Activated naive CD8-positive, alpha-beta T cell treated with anti-CD3 and anti-CD28 coated beads, Interleukin-2, amount 10 ng/mL, durations not matched to agents 7 days and 5 days (primary cell): ENCODE results near the gene SNX32. TPM values are rescaled to one million over a fixed set of nuclear protein-coding genes. Genes with fewer than 3 reads are reported as not detected.
A peak's percentile ranks its signal among the peaks of the same experiment; 100 is the strongest.
"Not testable (repeated sequence)": the region's sequence is repeated elsewhere in the genome, so short reads cannot be mapped to it uniquely, and the experiment has no call there.

Experiments
- ATAC-seq: fragments of 150-1000 bp; cut with Tn5 transposase; one replicate; pipeline ENCODE4 v1.10.0; 2021; ENCODE audit warnings: low read depth, moderate library complexity
- POLR2A ChIA-PET: fragments of 350-600 bp; sonication (Branson Sonifier 250); formaldehyde crosslinking; loops from one replicate; lab custom pipeline; 2021; ENCODE audit warnings: antibody characterized with exemption; lab: Charles Lee
- DNase-seq: peaks from one replicate; pipeline ENCODE4 v3.0.0; 2021
- H3K27ac Mint-ChIP-seq: one replicate; pipeline ENCODE4 v1.8.0; 2022; ENCODE audit warnings: mild to moderate bottlenecking, mixed read lengths
- H3K27me3 Mint-ChIP-seq: one replicate; pipeline ENCODE4 v1.8.0; 2022; ENCODE audit warnings: mild to moderate bottlenecking, moderate library complexity, mixed read lengths
- H3K36me3 Mint-ChIP-seq: one replicate; pipeline ENCODE4 v1.8.0; 2021; ENCODE audit warnings: mild to moderate bottlenecking, mixed read lengths
- H3K4me1 Mint-ChIP-seq: one replicate; pipeline ENCODE4 v1.8.0; 2021; ENCODE audit warnings: mixed read lengths
- H3K4me3 Mint-ChIP-seq: one replicate; pipeline ENCODE4 v1.8.0; 2022; ENCODE audit warnings: mild to moderate bottlenecking, moderate library complexity, mixed read lengths
- H3K9me3 Mint-ChIP-seq: one replicate; pipeline ENCODE4 v1.8.0; 2021; ENCODE audit warnings: mixed read lengths
- total RNA-seq, 2 experiments: library from RNA; stranded (reverse); gene quantifications; one replicate each; pipeline ENCODE4 v1.2.3, GENCODE V29; 2021

Gene SNX32
- total RNA-seq, 2 experiments from 2014 or later, result 2.6 to 3.6 TPM

DNA sequence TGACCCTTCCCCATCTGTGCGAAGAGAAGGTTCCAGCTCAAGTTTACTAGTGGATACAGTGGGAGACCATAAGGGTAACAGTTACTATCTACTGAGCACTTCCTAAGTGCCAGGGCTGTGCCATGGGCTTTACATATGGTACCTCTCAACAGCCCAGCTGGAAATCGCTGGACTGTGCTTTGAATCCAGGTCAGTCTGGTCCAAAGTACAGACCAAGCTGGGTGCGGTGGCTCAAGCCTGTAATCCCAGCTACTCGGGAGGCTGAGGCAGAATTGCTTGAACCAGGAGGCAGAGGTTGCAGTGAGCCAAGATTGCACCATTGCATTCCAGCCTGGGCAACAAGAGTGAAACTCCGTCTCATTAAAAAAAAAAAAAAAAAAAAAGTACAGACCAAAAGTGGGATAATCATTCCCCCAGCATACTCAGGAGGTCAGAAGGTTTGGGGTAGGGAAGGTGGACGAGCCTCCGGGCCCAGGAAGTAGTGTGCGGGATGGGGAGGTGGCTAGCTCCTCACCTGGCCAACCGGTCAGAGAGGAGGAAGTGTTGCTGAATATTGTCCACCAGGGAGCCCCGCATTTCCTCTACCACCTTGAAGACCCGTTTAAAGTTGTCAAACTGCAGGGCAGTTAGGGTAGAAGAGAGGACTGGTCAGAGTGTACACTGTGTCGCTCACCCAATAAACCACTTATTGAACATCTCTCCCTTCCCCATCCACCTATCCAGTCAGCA is 52.2 kb downstream of the SNX32 start:
- no peak for DNase-seq
- no peaks in the 10 kb centered on the region for H3K27me3 Mint-ChIP-seq
- ATAC-seq, result no peak
- peaks cover 12% of the 10 kb centered on the region for H3K36me3 Mint-ChIP-seq
- peaks cover 45% of the 10 kb centered on the region for H3K4me1 Mint-ChIP-seq
- H3K9me3 Mint-ChIP-seq, result no peaks in the 10 kb centered on the region
- H3K27ac Mint-ChIP-seq, result no peak overlapping the region
- no peak overlapping the region for H3K4me3 Mint-ChIP-seq
- POLR2A ChIA-PET, result interaction anchor here (0.7 to 12.3 kb wide), 13 partner anchors 8 to 171 kb away, joined by 3 to 304 read pairs (median 4); partner anchors contain the start of genes CFL1, MUS81 and SART1

DNA sequence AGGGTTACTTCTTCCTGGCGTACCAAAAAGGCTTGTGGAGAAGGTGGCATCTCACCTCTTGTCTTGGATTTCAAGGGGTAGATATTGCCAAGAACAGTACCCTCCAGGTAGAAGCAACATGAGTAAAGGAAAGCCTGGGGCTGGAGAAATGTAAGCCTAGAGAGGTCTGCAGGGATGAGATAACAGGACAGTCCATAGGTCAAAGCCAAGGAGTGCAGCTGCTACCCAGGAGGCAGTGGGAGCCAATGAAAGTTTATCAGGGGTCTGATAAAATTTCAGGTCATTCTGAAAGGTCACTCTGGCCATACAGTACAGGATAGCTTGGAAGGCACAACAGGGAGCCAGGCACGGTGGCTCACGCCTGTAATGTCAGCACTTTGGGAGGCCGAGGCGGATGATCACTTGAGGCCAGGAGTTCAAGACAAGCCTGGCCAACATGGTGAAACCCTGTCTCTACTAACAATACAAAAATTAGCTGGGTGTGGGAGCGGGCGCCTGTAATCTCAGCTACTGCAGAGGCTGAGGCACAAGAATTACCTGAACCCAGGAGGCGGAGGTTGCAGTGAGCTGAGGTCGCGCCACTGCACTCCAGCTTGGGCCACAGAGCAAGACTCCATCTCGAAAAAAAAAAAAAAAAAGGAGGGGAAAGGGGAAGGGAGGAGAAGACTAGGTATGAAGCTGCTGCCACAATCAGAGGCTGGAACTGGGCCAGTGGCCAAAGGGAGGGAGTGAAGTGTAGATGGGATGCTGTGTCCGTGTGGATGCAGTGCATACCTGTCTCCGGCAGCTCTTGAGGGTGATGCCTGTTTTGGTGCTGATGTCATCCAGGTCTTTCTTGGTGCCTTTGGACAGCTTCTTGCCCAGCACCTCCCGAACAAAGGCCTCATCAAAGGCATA is 53.3 kb downstream of the SNX32 start:
- Mint-ChIP-seq H3K27me3 (no peaks in the 10 kb centered on the region), H3K27ac (peak overlapping the region; percentile 99), H3K9me3 (no peaks in the 10 kb centered on the region), H3K4me1 (peaks cover 39% of the 10 kb centered on the region), H3K36me3 (peaks cover 10% of the 10 kb centered on the region), H3K4me3 (peak overlapping the region; percentile 88)
- no peak for DNase-seq
- POLR2A ChIA-PET, result interaction anchor here (0.7 to 12.3 kb wide), 9 partner anchors 8 to 84 kb away, joined by 3 to 304 read pairs (median 31); partner anchors contain the start of genes CFL1, FOSL1 and MUS81
- ATAC-seq, result no peak

DNA sequence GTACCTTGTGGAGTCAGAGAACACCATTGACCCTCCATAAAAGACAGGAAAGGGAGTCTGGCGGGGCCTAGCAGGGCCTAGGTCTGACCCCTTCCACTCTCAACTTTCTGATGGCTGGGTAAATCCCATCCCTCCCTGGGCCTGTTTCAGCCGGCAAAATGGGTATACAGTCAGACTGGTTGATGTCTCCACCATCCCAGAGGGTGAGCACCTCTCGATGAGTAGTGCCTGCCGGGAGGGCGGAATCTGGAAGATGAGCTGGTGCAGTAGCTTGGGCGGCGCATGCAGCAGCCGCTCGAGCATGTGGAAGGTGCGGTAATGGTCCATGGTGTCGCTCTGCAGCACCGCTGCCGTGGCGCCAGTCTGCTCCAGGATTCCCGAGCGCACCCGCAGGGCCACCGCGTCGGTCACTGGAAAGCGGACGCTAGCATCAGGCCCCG is 54.0 kb downstream of the SNX32 start:
- DNase-seq, result no peak
- H3K4me1 Mint-ChIP-seq, result peaks cover 44% of the 10 kb centered on the region
- H3K9me3 Mint-ChIP-seq, result no peaks in the 10 kb centered on the region
- peak overlapping the region; percentile 88 for H3K4me3 Mint-ChIP-seq
- H3K27me3 Mint-ChIP-seq, result no peaks in the 10 kb centered on the region
- H3K27ac Mint-ChIP-seq, result peak overlapping the region; percentile 99
- ATAC-seq, result no peak
- POLR2A ChIA-PET, result interaction anchor here (0.8 to 12.3 kb wide), 20 partner anchors 8 to 176 kb away, joined by 3 to 304 read pairs (median 17); partner anchors contain the start of genes AP5B1, BANF1, C11orf68 and CFL1
- peaks cover 10% of the 10 kb centered on the region for H3K36me3 Mint-ChIP-seq

GRCh38 chr11:65888163-65888814 is 54.5 kb downstream of the SNX32 start, which contains the start of gene FIBP:
Gene FIBP (minus strand): TSS chr11:65888471. CDS start chr11:65888418, 53 bp downstream.
- ATAC-seq (peak; percentile 56), DNase-seq (peak; percentile 96)
- H3K27ac Mint-ChIP-seq, result peak within 1 kb of the TSS; percentile 99
- no peaks in the 10 kb centered on the region for H3K27me3 Mint-ChIP-seq
- H3K4me3 Mint-ChIP-seq, result peak within 1 kb of the TSS; percentile 88
- no peaks in the 10 kb centered on the region for H3K9me3 Mint-ChIP-seq
- peaks cover 10% of the 10 kb centered on the region for H3K36me3 Mint-ChIP-seq
- POLR2A ChIA-PET, result interaction anchor here (0.6 to 12.3 kb wide), 25 partner anchors 9 to 192 kb away, joined by 3 to 304 read pairs (median 6); partner anchors contain the start of genes AP5B1, BANF1, C11orf68 and CFL1
- H3K4me1 Mint-ChIP-seq, result peaks cover 46% of the 10 kb centered on the region

DNA sequence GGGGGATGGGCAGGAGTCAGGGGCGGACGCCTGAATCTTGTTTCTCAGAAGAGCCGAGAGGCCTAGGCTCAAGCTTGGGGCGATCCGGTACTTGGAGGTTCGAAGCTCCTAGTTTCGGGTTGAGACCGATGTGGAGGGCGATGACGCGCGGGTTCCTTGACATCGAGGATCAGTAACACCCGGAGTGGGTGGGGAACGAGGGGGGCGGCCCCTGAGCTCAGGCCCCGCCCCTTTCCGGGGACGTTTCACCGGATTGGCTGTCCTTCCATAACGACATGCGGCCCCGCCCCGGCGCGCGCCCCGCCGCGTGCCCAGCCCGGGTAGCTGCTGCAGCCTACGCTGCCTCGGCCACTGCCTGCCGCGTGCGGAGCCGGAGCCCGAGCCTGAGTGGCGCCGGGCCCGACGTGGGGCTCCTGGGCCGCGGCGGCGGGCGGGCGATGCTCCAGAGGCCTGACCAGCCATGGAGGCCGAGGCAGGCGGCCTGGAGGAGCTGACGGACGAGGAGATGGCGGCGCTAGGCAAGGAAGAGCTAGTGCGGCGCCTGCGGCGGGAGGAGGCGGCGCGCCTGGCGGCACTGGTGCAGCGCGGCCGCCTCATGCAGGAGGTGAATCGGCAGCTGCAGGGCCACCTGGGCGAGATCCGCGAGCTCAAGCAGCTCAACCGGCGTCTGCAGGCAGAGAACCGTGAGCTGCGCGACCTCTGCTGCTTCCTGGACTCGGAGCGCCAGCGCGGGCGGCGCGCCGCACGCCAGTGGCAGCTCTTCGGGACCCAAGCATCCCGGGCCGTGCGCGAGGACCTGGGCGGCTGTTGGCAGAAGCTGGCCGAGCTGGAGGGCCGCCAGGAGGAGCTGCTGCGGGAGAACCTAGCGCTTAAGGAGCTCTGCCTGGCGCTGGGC is 56.8 kb downstream of the SNX32 start, which contains the start of gene CCDC85B:
Gene CCDC85B, plus strand, starts transcription at position 350 of the 895 bp plus-strand sequence. Its CDS starts 111 bp downstream, at position 461.
- POLR2A ChIA-PET, result interaction anchor here (0.6 to 12.3 kb wide), 44 partner anchors 9 to 1595 kb away, joined by 3 to 304 read pairs (median 6); partner anchors contain the start of genes AP5B1, BANF1, C11orf68 and CFL1
- no peaks in the 10 kb centered on the region for H3K9me3 Mint-ChIP-seq
- H3K27me3 Mint-ChIP-seq, result no peaks in the 10 kb centered on the region
- DNase-seq, result peak; percentile 99
- H3K4me3 Mint-ChIP-seq, result peak within 1 kb of the TSS; percentile 88
- H3K4me1 Mint-ChIP-seq, result peaks cover 43% of the 10 kb centered on the region
- ATAC-seq, result peak; percentile 68
- H3K27ac Mint-ChIP-seq, result peak within 1 kb of the TSS; percentile 99
- H3K36me3 Mint-ChIP-seq, result peaks cover 7% of the 10 kb centered on the region

- Mint-ChIP-seq H3K9me3 (no peaks in the 10 kb centered on the region), H3K27me3 (no peaks in the 10 kb centered on the region), H3K27ac (peak overlapping the region; percentile 95), H3K4me3 (peak overlapping the region; percentile 88), H3K4me1 (peaks cover 49% of the 10 kb centered on the region), H3K36me3 (peaks cover 7% of the 10 kb centered on the region)
- no peak for ATAC-seq
- POLR2A ChIA-PET, result interaction anchor here (0.6 to 12.3 kb wide), 34 partner anchors 9 to 320 kb away, joined by 3 to 304 read pairs (median 7); partner anchors contain the start of genes AP5B1, BANF1, C11orf68 and CFL1
- peak; percentile 66 for DNase-seq
These were observed 57.7 kb downstream of the SNX32 start for GRCh38 chr11:65891219-65892136.

GRCh38 chr11:65892137-65892540 is 58.4 kb downstream of the SNX32 start:
- not testable (repeated sequence) for H3K27me3 Mint-ChIP-seq, H3K9me3 Mint-ChIP-seq, H3K36me3 Mint-ChIP-seq, ATAC-seq
- POLR2A ChIA-PET, result interaction anchor here (3.3 to 12.3 kb wide), 6 partner anchors 8 to 69 kb away, joined by 26 to 304 read pairs (median 86); partner anchors contain the start of genes C11orf68, CFL1, CTSW and FOSL1
- peak; percentile 51 for DNase-seq
- Mint-ChIP-seq H3K27ac (peak overlapping the region; percentile 95), H3K4me1 (peaks cover 47% of the 10 kb centered on the region), H3K4me3 (peak overlapping the region; percentile 88)

- H3K4me3 Mint-ChIP-seq, result peak overlapping the region; percentile 88
- no peaks in the 10 kb centered on the region for H3K9me3 Mint-ChIP-seq
- peak; percentile 45 for DNase-seq
- POLR2A ChIA-PET, result interaction anchor here (0.9 to 12.3 kb wide), 6 partner anchors 7 to 66 kb away, joined by 3 to 304 read pairs (median 86); partner anchors contain the start of genes C11orf68, CFL1, CTSW and FOSL1
- H3K4me1 Mint-ChIP-seq, result peaks cover 44% of the 10 kb centered on the region
- ATAC-seq, result no peak
- H3K36me3 Mint-ChIP-seq, result peaks cover 4% of the 10 kb centered on the region
- H3K27me3 Mint-ChIP-seq, result no peaks in the 10 kb centered on the region
- peak overlapping the region; percentile 95 for H3K27ac Mint-ChIP-seq
These were observed 59.0 kb downstream of the SNX32 start for GRCh38 chr11:65892661-65893317.

- Mint-ChIP-seq H3K4me3 (peak overlapping the region; percentile 88), H3K4me1 (peaks cover 43% of the 10 kb centered on the region), H3K27me3 (no peaks in the 10 kb centered on the region), H3K27ac (peak overlapping the region; percentile 95), H3K9me3 (no peaks in the 10 kb centered on the region), H3K36me3 (peaks cover 2% of the 10 kb centered on the region)
- DNase-seq (peak; percentile 69), ATAC-seq (no peak)
- POLR2A ChIA-PET, result interaction anchor here (0.6 to 12.3 kb wide), 13 partner anchors 9 to 701 kb away, joined by 3 to 304 read pairs (median 5); partner anchors contain the start of genes C11orf68, CFL1, CTSW and MUS81
These were observed 60.4 kb downstream of the SNX32 start for GRCh38 chr11:65894034-65894591.

GRCh38 chr11:65895482-65895981 is 61.8 kb downstream of the SNX32 start:
- no peak for ATAC-seq
- POLR2A ChIA-PET, result interaction anchor here (1.4 to 12.3 kb wide), 3 partner anchors 24 to 35 kb away, joined by 3 to 304 read pairs (median 170); partner anchors contain the start of genes CFL1, EFEMP2 and MUS81
- peak overlapping the region; percentile 29 for H3K4me3 Mint-ChIP-seq
- H3K27me3 Mint-ChIP-seq, result no peaks in the 10 kb centered on the region
- peaks cover 2% of the 10 kb centered on the region for H3K36me3 Mint-ChIP-seq
- H3K27ac Mint-ChIP-seq, result peak overlapping the region; percentile 52
- H3K9me3 Mint-ChIP-seq, result no peaks in the 10 kb centered on the region
- peaks cover 33% of the 10 kb centered on the region for H3K4me1 Mint-ChIP-seq
- no peak for DNase-seq
